Measurements from ENCODE around the gene HS6ST1. TPM values are rescaled to one million over a fixed set of nuclear protein-coding genes. Genes with fewer than 3 reads are reported as not detected.

HS6ST1 gene
- total RNA-seq, 2 donors from 2014 or later, result 69.0 to 233 TPM

- H3K36me3 ChIP-seq, result no peaks in the 10 kb centered on the region
- no peak for TF ChIP-seq POLR2AphosphoS5 (IDR thresholded peaks at IDR 0.05)
- TF ChIP-seq CTCF (IDR thresholded peaks at IDR 0.05), result no peak
- TF ChIP-seq POLR2A (IDR thresholded peaks at IDR 0.05), result no peak
- no peak overlapping the region for H3K27ac ChIP-seq
- intact Hi-C loops (cut with DNase I), result no loop called here
- no peaks in the 10 kb centered on the region for H3K27me3 ChIP-seq (replicated peaks; ENCODE audit: insufficient read depth)
- H3K4me1 ChIP-seq (replicated peaks), result no peaks in the 10 kb centered on the region
- H3K4me3 ChIP-seq, result no peak overlapping the region
- no peak for DNase-seq (ENCODE audit: low spot score)
- WGBS, result 82% methylated on average over 6 of the region's 6 CpGs
- H3K9me3 ChIP-seq, result no peaks in the 10 kb centered on the region
Measured at GRCh38 chr2:128354726-128355470, 36.2 kb upstream of the HS6ST1 start.

DNA sequence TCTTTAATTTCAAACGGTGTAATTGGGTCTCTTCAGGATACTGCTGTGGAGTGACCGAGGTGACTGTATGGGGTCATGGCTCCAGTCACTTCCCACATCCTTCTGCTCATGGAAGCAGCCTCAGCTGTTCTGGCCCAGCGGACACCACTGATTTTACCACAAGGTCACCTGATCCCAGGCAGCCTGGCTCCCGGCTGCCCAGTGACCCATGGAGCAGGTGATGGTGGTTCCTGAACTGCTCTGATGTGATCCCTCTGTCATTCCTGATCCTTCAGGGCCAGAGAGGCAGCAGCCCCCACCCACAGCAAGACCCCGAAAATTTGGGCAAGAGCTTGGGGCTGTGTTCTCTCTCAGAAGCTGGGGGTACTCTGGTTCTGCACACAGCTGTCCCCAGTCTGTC, 35.5 kb upstream of the HS6ST1 start:
- no peaks in the 10 kb centered on the region for H3K36me3 ChIP-seq
- no peak overlapping the region for H3K4me3 ChIP-seq
- intact Hi-C loops (cut with DNase I), result no loop called here
- TF ChIP-seq POLR2AphosphoS5 (IDR thresholded peaks at IDR 0.05), result no peak
- H3K27ac ChIP-seq, result no peak overlapping the region
- no peaks in the 10 kb centered on the region for H3K27me3 ChIP-seq (replicated peaks; ENCODE audit: insufficient read depth)
- WGBS, result 96% methylated on average over 5 of the region's 5 CpGs
- H3K4me1 ChIP-seq (replicated peaks), result no peaks in the 10 kb centered on the region
- no peak for DNase-seq (ENCODE audit: low spot score)
- no peaks in the 10 kb centered on the region for H3K9me3 ChIP-seq

- no peaks in the 10 kb centered on the region for H3K27me3 ChIP-seq (replicated peaks; ENCODE audit: insufficient read depth)
- TF ChIP-seq POLR2AphosphoS5 (IDR thresholded peaks at IDR 0.05), result no peak
- TF ChIP-seq POLR2A (IDR thresholded peaks at IDR 0.05), result no peak
- no peak for TF ChIP-seq CTCF (IDR thresholded peaks at IDR 0.05)
- H3K4me1 ChIP-seq (replicated peaks), result peaks cover 7% of the 10 kb centered on the region
- H3K36me3 ChIP-seq, result no peaks in the 10 kb centered on the region
- H3K4me3 ChIP-seq, result no peak overlapping the region
- WGBS, result 68% methylated on average over 1 of the region's 1 CpG
- no peak overlapping the region for H3K27ac ChIP-seq
- intact Hi-C loops (cut with DNase I), result no loop called here
- DNase-seq (ENCODE audit: low spot score), result no peak
- H3K9me3 ChIP-seq, result no peaks in the 10 kb centered on the region
Measured at GRCh38 chr2:128350736-128351135, 32.1 kb upstream of the HS6ST1 start.

- Histone ChIP-seq H3K9me3 (no peaks in the 10 kb centered on the region), H3K4me1 (replicated peaks) (peaks cover 7% of the 10 kb centered on the region), H3K36me3 (no peaks in the 10 kb centered on the region), H3K27me3 (replicated peaks; ENCODE audit: insufficient read depth) (no peaks in the 10 kb centered on the region), H3K4me3 (no peak overlapping the region), H3K27ac (peak overlapping the region; percentile 9 to 40)
- no peak for DNase-seq (ENCODE audit: low spot score)
- 37% methylated on average over 5 of the region's 5 CpGs for WGBS
- TF ChIP-seq POLR2AphosphoS5 (IDR thresholded peaks at IDR 0.05), result no peak
- TF ChIP-seq CTCF (IDR thresholded peaks at IDR 0.05), result no peak
- TF ChIP-seq POLR2A (IDR thresholded peaks at IDR 0.05), result no peak
- intact Hi-C loops (cut with DNase I), result no loop called here
Measured at GRCh38 chr2:128348701-128349100, 30.0 kb upstream of the HS6ST1 start.

GRCh38 chr2:128347701-128348539, 29.3 kb upstream of the HS6ST1 start:
- peak; percentile 75 for TF ChIP-seq POLR2AphosphoS5 (IDR thresholded peaks at IDR 0.05)
- no peak for TF ChIP-seq CTCF (IDR thresholded peaks at IDR 0.05)
- no peak for TF ChIP-seq POLR2A (IDR thresholded peaks at IDR 0.05)
- Histone ChIP-seq H3K36me3 (no peaks in the 10 kb centered on the region), H3K4me1 (replicated peaks) (peaks cover 7% of the 10 kb centered on the region), H3K4me3 (no peak overlapping the region), H3K27ac (peak overlapping the region; percentile 15 to 40), H3K9me3 (no peaks in the 10 kb centered on the region), H3K27me3 (replicated peaks; ENCODE audit: insufficient read depth) (no peaks in the 10 kb centered on the region)
- peak; percentile 75 for DNase-seq (ENCODE audit: low spot score)
- WGBS, result 8% methylated on average over 16 of the region's 16 CpGs
- intact Hi-C loops (cut with DNase I), result no loop called here

All from prostate gland (tissue), 2 donors.